T-cell (primary cell): ENCODE data around the gene NPAS3. TPM values are rescaled to one million over a fixed set of nuclear protein-coding genes. Genes with fewer than 3 reads are reported as not detected.

ENCODE experiments used
- ATAC-seq, 4 experiments: fragments of 200-7000 bp in 3 of 4; fragments of 150-1000 bp in 1 of 4; cut with Tn5 transposase; replicated peaks in 1 of 4; 1 replicate in 3 of 4; 2 replicates in 1 of 4; pipeline ENCODE4 v1.10.0; 2021; ENCODE audit warnings: moderate library complexity in 3 of 4, mild to moderate bottlenecking in 2 of 4, moderate number of reproducible peaks in 1 of 4
- CTCF ChIA-PET, 2 donors: fragments of 300-600 bp; sonication (Branson Sonifier 250); formaldehyde crosslinking; loops; one replicate each; lab custom pipeline; 2022; ENCODE audit warnings: antibody characterized with exemption in 2 of 2; lab: Charles Lee
- POLR2A ChIA-PET, 2 donors: fragments of 300-600 bp; sonication (Branson Sonifier 250); formaldehyde crosslinking; loops; one replicate each; lab custom pipeline; 2022; ENCODE audit warnings: antibody characterized with exemption in 2 of 2; lab: Charles Lee
- DNase-seq, 35 experiments: peaks; one replicate each; pipeline versions ENCODE4 v3.0.0 to v3.0.0-alpha.2; 2013 to 2023
- H3K27ac ChIP-seq: one replicate; pipeline ENCODE4 v1.5.1; 2013; ENCODE audit warnings: low read length
- H3K27me3 ChIP-seq, 2 experiments: replicated peaks in 1 of 2; 1 replicate in 1 of 2; 2 replicates in 1 of 2; pipeline versions ENCODE4 v1.6.1 to v1.7.0; 2013; ENCODE audit warnings: low read length in 1 of 2, mixed read lengths in 1 of 2; ENCODE audit not compliant: control insufficient read depth in 2 of 2, insufficient read depth in 2 of 2; ENCODE audit errors: extremely low read depth in 1 of 2
- H3K36me3 ChIP-seq, 2 donors: 1 replicate in 1 of 2; 2 replicates in 1 of 2; pipeline versions ENCODE4 v1.6.1 to v1.7.0; 2013; ENCODE audit warnings: low read length in 1 of 2; ENCODE audit not compliant: control insufficient read depth in 2 of 2, insufficient read depth in 1 of 2; ENCODE audit errors: extremely low read depth in 1 of 2
- H3K4me1 ChIP-seq, 2 experiments: 1 replicate in 1 of 2; 2 replicates in 1 of 2; pipeline versions ENCODE4 v1.6.1 to v1.7.0; 2013; ENCODE audit warnings: low read length in 2 of 2, mixed read lengths in 1 of 2; ENCODE audit not compliant: insufficient read depth in 2 of 2, control insufficient read depth in 1 of 2; ENCODE audit errors: extremely low read depth in 1 of 2
- H3K4me3 ChIP-seq, 2 donors: 1 replicate in 1 of 2; 2 replicates in 1 of 2; pipeline versions ENCODE4 v1.5.1 to v1.7.0; 2013; ENCODE audit warnings: mild to moderate bottlenecking in 2 of 2, low read length in 1 of 2, moderate library complexity in 1 of 2; ENCODE audit not compliant: control insufficient read depth in 1 of 2; ENCODE audit errors: extremely low read depth in 1 of 2
- H3K9me3 ChIP-seq: 2 replicates; pipeline ENCODE4 v1.7.0; 2013
- H3K27ac Mint-ChIP-seq, 2 donors: one replicate each; pipeline ENCODE4 v1.8.0; 2020 to 2021; ENCODE audit warnings: mild to moderate bottlenecking in 2 of 2, mixed read lengths in 2 of 2
- H3K27me3 Mint-ChIP-seq, 2 donors: one replicate each; pipeline ENCODE4 v1.8.0; 2021 to 2022; ENCODE audit warnings: mixed read lengths in 2 of 2
- H3K36me3 Mint-ChIP-seq: one replicate; pipeline ENCODE4 v1.8.0; 2021; ENCODE audit warnings: mixed read lengths
- H3K4me1 Mint-ChIP-seq, 3 donors: one replicate each; pipeline ENCODE4 v1.8.0; 2020 to 2022; ENCODE audit warnings: mixed read lengths in 3 of 3, mild to moderate bottlenecking in 1 of 3
- H3K4me3 Mint-ChIP-seq, 3 donors: one replicate each; pipeline ENCODE4 v1.8.0; 2020 to 2022; ENCODE audit warnings: mild to moderate bottlenecking in 3 of 3, mixed read lengths in 3 of 3, moderate library complexity in 3 of 3
- H3K9me3 Mint-ChIP-seq, 3 donors: one replicate each; pipeline ENCODE4 v1.8.0; 2020 to 2022; ENCODE audit warnings: mixed read lengths in 3 of 3
- WGBS: methylation state at CpG from one replicate; pipeline ENCODE4 v1.1.5; 2013; ENCODE audit warnings: missing lambda C conversion rate; ENCODE audit not compliant: insufficient coverage; 5-methylcytosine and 5-hydroxymethylcytosine counted together
- total RNA-seq, 35 experiments: library from RNA in 6 of 35; stranded (reverse) in 6 of 35; fragments of 120-200 nt in 1 of 35; gene quantifications; one replicate each; pipeline versions ENCODE4 v1.2.1 to v1.2.4 and lab custom pipeline; 2013 to 2026

The NPAS3 gene
- total RNA-seq, 5 donors from 2014 or later (not counting 1 experiment from before 2014, with no cell fraction given) = 0.10 TPM; not detected in 4

DNA sequence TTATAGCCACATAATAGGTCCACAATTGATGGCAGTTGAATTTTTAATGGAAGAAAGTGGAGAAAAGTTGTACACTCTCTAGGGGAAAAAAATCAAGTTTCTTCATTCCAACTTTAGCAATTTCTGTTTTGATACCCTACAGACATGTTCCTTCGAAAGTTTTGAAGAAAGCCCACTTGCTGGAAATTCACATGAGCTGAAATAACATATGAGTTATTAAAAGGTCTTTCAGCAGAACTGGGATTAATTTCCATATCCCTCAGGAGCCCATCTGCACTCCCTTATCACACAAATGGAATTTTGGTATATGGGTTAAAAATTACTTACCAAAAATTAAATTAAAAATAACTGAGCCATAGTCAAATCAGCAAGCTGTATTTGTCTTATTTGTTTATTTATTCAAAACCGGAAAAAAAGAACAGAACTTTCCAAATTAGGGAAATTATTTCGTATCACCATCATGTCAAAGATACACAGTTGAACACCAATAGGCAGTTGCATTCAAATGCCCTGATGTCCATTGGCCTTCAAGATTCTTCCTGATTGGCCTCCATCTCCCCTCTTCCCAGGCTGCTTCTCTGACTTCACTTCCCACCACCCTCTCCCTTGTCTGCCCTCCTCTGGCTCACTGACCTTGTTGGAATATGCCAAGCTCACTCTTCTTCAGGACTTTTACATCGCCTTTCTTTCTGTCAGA lies 566.7 kb downstream of the NPAS3 start:
- CTCF ChIA-PET = no interaction called here
- POLR2A ChIA-PET = no interaction called here
- no peaks in the 10 kb centered on the region for H3K9me3 ChIP-seq
- Mint-ChIP-seq H3K9me3 (peaks cover 0 to 13% (median 0%) of the 10 kb centered on the region in 3 donors), H3K4me1 (no peaks in the 10 kb centered on the region), H3K4me3 (no peak overlapping the region), H3K36me3 (no peaks in the 10 kb centered on the region), H3K27ac (no peak overlapping the region), H3K27me3 (peaks cover 0 to 5% of the 10 kb centered on the region in 2 donors)
- H3K27ac ChIP-seq = no peak overlapping the region
- DNase-seq (no peak), ATAC-seq (no peak)
- no peaks in the 10 kb centered on the region for H3K27me3 ChIP-seq
- no peak overlapping the region for H3K4me3 ChIP-seq
- H3K36me3 ChIP-seq = no peaks in the 10 kb centered on the region
- 85% methylated on average over 1 of the region's 4 CpGs for WGBS
- no peaks in the 10 kb centered on the region for H3K4me1 ChIP-seq

DNA sequence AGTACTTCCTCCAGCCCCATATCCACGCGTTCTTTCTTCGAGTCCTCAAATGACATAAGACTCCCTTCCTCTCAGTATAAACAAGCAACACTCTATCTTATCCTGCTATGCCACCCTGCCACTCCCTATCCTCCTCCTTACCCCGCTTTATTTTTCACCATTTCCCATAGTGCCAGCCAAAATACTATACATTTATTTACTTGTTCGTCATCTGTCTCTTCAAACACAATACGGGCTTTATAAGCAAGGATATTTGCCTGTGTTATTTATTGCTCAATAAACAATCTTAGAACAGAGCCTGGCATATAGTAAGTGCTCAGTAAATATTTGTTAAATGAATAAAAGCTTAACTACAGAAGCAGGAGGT lies 567.3 kb downstream of the NPAS3 start:
- Histone ChIP-seq H3K9me3 (no peaks in the 10 kb centered on the region), H3K27me3 (no peaks in the 10 kb centered on the region), H3K36me3 (no peaks in the 10 kb centered on the region), H3K4me1 (no peaks in the 10 kb centered on the region), H3K4me3 (no peak overlapping the region), H3K27ac (no peak overlapping the region)
- H3K4me3 Mint-ChIP-seq = no peak overlapping the region
- POLR2A ChIA-PET = no interaction called here
- no peaks in the 10 kb centered on the region for H3K36me3 Mint-ChIP-seq
- 96% methylated on average over 3 of the region's 6 CpGs for WGBS
- CTCF ChIA-PET = no interaction called here
- ATAC-seq = no peak
- H3K4me1 Mint-ChIP-seq = no peaks in the 10 kb centered on the region
- peaks cover 0 to 5% of the 10 kb centered on the region in 2 donors for H3K27me3 Mint-ChIP-seq
- peaks cover 0 to 13% (median 0%) of the 10 kb centered on the region in 3 donors for H3K9me3 Mint-ChIP-seq
- no peak for DNase-seq
- H3K27ac Mint-ChIP-seq = no peak overlapping the region

GRCh38 chr14:33508126-33509062 lies 569.7 kb downstream of the NPAS3 start:
- ChIA-PET CTCF (no interaction called here), POLR2A (no interaction called here)
- Mint-ChIP-seq H3K9me3 (peaks cover 0 to 10% (median 0%) of the 10 kb centered on the region in 3 donors), H3K4me3 (no peak overlapping the region), H3K27ac (no peak overlapping the region), H3K27me3 (peaks cover 3% of the 10 kb centered on the region in 2 donors), H3K36me3 (no peaks in the 10 kb centered on the region), H3K4me1 (no peaks in the 10 kb centered on the region)
- H3K27me3 ChIP-seq = no peaks in the 10 kb centered on the region
- DNase-seq = no peak
- H3K4me3 ChIP-seq = no peak overlapping the region
- H3K9me3 ChIP-seq = no peaks in the 10 kb centered on the region
- H3K27ac ChIP-seq = no peak overlapping the region
- no peaks in the 10 kb centered on the region for H3K4me1 ChIP-seq
- WGBS = 92% methylated on average over 1 of the region's 9 CpGs
- no peaks in the 10 kb centered on the region for H3K36me3 ChIP-seq
- ATAC-seq = no peak

DNA sequence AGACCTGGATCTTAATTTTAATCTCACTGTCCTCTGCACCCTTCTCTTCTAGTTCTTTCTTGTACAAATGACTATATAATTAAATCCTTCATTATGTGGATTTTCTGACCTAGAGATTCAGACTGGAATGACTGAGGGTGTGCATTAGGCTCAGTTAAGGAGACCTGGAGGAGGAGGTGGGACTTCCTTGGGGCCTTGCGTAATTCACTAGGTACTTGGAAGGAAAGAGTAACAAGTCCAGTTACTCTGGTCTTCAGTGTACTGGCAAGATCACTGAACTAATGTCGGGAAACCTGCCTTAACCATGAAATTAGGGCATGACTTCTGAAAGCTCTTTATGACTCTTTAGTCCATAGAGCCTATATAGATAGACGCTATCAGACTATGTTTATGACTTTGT lies 570.8 kb downstream of the NPAS3 start:
- ATAC-seq = no peak
- no peaks in the 10 kb centered on the region for H3K9me3 ChIP-seq
- ChIA-PET POLR2A (no interaction called here), CTCF (no interaction called here)
- H3K9me3 Mint-ChIP-seq = peaks cover 0 to 10% (median 0%) of the 10 kb centered on the region in 3 donors
- H3K27me3 ChIP-seq = no peaks in the 10 kb centered on the region
- H3K36me3 ChIP-seq = no peaks in the 10 kb centered on the region
- H3K4me3 Mint-ChIP-seq = no peak overlapping the region
- no peak overlapping the region for H3K27ac Mint-ChIP-seq
- H3K27ac ChIP-seq = no peak overlapping the region
- DNase-seq = no peak
- no peaks in the 10 kb centered on the region for H3K4me1 ChIP-seq
- 90% methylated on average over 3 of the region's 3 CpGs for WGBS
- peaks cover 3% of the 10 kb centered on the region in 2 donors for H3K27me3 Mint-ChIP-seq
- H3K4me1 Mint-ChIP-seq = no peaks in the 10 kb centered on the region
- H3K36me3 Mint-ChIP-seq = no peaks in the 10 kb centered on the region
- H3K4me3 ChIP-seq = no peak overlapping the region

DNA sequence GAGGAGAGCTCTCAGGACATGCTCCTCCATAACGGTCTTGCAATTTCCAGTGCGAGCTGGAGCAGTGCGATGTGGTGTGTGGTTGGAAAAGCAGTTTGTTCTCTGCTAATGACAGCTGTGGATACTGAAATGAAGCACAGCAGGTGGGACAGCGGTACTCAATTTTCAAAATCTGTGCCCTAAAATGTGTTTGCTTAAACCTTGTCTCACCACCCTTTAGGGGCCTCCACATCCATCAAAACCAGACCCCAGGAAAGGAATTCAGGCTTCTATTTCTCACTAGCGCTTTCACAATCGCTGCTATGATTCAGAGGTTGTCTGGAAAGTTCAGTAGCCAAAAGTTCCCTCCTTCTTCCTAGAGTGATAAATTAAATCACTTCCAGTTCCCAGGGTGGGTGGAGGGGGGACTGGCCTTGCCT lies 571.4 kb downstream of the NPAS3 start:
- Mint-ChIP-seq H3K4me3 (no peak overlapping the region), H3K36me3 (no peaks in the 10 kb centered on the region), H3K27ac (no peak overlapping the region), H3K27me3 (peaks cover 3% of the 10 kb centered on the region in 2 donors), H3K9me3 (peaks cover 0 to 10% (median 0%) of the 10 kb centered on the region in 3 donors), H3K4me1 (no peaks in the 10 kb centered on the region)
- no peaks in the 10 kb centered on the region for H3K4me1 ChIP-seq
- no peak for ATAC-seq
- no peak overlapping the region for H3K4me3 ChIP-seq
- ChIA-PET POLR2A (no interaction called here), CTCF (no interaction called here)
- no peaks in the 10 kb centered on the region for H3K27me3 ChIP-seq
- H3K27ac ChIP-seq = no peak overlapping the region
- H3K36me3 ChIP-seq = no peaks in the 10 kb centered on the region
- WGBS = 77% methylated on average over 3 of the region's 6 CpGs
- no peak for DNase-seq
- no peaks in the 10 kb centered on the region for H3K9me3 ChIP-seq

DNA sequence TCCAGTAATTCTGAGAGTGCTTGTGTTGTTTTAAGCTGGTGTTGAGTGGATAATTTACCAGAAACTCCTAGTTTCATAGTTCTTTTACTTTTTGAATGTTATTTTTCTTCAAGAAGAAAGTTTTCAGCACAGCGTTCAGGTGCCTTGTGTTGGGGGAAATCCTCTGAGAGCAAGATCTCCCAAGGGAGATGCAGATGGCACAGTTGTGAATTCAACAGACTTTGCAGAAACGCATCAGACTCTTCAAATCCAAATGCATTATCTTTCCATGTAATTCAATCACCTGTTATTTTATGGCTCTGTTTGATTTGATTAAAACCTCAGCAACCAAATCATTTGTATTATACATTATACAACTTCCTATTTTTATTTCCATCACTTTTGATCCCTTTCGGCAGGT lies 572.3 kb downstream of the NPAS3 start:
- Histone ChIP-seq H3K36me3 (no peaks in the 10 kb centered on the region), H3K9me3 (no peaks in the 10 kb centered on the region), H3K4me3 (no peak overlapping the region), H3K4me1 (no peaks in the 10 kb centered on the region), H3K27me3 (no peaks in the 10 kb centered on the region), H3K27ac (no peak overlapping the region)
- Mint-ChIP-seq H3K27ac (no peak overlapping the region), H3K9me3 (peaks cover 0 to 6% (median 0%) of the 10 kb centered on the region in 3 donors), H3K4me3 (no peak overlapping the region), H3K36me3 (no peaks in the 10 kb centered on the region), H3K27me3 (peaks cover 3% of the 10 kb centered on the region in 2 donors), H3K4me1 (no peaks in the 10 kb centered on the region)
- POLR2A ChIA-PET = no interaction called here
- CTCF ChIA-PET = no interaction called here
- no peak for DNase-seq
- 92% methylated on average over 2 of the region's 3 CpGs for WGBS
- no peak for ATAC-seq
